ENCODE results near the gene RC3H1. TPM values are rescaled to one million over a fixed set of nuclear protein-coding genes. Genes with fewer than 3 reads are reported as not detected.

The RC3H1 gene
- total and polyA plus RNA-seq, 9 of the 15 experiments (the other 6 are each of a cell fraction or from before 2014, with no cell fraction given): 2.4 to 31.7 (median 12.4) TPM

DNA sequence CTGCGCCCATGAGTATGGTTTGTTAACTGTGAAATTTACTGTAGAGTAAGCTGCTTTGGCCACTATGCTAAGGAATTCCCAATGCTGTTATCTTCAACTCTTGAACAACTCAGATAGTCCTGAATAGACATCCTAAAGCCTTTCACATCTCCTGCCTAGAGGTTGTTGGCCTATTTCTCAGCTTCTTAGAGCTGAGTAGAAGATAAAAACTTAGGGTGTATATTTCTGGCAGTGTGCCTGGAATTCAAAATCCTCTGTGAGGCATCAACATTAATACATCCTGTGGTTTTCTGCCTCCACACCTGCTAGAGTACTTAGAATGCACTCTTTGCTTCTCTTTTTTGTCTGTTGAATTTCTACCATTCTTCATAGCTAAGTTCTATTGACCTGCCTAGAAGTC is 45.8 kb upstream of the RC3H1 start (continued):
- TF ChIP-seq, protein P1, sequence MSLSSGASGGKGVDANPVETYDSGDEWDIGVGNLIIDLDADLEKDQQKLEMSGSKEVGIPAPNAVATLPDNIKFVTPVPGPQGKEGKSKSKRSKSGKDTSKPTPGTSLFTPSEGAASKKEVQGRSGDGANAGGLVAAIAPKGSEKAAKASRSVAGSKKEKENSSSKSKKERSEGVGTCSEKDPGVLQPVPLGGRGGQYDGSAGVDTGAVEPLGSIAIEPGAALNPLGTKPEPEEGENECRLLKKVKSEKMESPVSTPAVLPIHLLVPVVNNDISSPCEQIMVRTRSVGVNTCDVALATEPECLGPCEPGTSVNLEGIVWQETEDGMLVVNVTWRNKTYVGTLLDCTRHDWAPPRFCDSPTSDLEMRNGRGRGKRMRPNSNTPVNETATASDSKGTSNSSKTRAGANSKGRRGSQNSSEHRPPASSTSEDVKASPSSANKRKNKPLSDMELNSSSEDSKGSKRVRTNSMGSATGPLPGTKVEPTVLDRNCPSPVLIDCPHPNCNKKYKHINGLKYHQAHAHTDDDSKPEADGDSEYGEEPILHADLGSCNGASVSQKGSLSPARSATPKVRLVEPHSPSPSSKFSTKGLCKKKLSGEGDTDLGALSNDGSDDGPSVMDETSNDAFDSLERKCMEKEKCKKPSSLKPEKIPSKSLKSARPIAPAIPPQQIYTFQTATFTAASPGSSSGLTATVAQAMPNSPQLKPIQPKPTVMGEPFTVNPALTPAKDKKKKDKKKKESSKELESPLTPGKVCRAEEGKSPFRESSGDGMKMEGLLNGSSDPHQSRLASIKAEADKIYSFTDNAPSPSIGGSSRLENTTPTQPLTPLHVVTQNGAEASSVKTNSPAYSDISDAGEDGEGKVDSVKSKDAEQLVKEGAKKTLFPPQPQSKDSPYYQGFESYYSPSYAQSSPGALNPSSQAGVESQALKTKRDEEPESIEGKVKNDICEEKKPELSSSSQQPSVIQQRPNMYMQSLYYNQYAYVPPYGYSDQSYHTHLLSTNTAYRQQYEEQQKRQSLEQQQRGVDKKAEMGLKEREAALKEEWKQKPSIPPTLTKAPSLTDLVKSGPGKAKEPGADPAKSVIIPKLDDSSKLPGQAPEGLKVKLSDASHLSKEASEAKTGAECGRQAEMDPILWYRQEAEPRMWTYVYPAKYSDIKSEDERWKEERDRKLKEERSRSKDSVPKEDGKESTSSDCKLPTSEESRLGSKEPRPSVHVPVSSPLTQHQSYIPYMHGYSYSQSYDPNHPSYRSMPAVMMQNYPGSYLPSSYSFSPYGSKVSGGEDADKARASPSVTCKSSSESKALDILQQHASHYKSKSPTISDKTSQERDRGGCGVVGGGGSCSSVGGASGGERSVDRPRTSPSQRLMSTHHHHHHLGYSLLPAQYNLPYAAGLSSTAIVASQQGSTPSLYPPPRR (CRISPR knock-in tag; IDR thresholded peaks at IDR 0.05; ENCODE audit: borderline replicate concordance): no peak
- TF ChIP-seq, protein P2, sequence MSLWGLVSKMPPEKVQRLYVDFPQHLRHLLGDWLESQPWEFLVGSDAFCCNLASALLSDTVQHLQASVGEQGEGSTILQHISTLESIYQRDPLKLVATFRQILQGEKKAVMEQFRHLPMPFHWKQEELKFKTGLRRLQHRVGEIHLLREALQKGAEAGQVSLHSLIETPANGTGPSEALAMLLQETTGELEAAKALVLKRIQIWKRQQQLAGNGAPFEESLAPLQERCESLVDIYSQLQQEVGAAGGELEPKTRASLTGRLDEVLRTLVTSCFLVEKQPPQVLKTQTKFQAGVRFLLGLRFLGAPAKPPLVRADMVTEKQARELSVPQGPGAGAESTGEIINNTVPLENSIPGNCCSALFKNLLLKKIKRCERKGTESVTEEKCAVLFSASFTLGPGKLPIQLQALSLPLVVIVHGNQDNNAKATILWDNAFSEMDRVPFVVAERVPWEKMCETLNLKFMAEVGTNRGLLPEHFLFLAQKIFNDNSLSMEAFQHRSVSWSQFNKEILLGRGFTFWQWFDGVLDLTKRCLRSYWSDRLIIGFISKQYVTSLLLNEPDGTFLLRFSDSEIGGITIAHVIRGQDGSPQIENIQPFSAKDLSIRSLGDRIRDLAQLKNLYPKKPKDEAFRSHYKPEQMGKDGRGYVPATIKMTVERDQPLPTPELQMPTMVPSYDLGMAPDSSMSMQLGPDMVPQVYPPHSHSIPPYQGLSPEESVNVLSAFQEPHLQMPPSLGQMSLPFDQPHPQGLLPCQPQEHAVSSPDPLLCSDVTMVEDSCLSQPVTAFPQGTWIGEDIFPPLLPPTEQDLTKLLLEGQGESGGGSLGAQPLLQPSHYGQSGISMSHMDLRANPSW (CRISPR knock-in tag; IDR thresholded peaks at IDR 0.05): no peak
- TF ChIP-seq CXXC5 (CRISPR knock-in tag; IDR thresholded peaks at IDR 0.05) (no peak), KDM4B (IDR thresholded peaks at IDR 0.05; ENCODE audit: borderline replicate concordance in 2 of 2, low read depth in 1 of 2) (no peak), SOX6 (IDR thresholded peaks at IDR 0.05) (no peak), NR2F6 (CRISPR knock-in tag; IDR thresholded peaks at IDR 0.05) (no peak)
- TF ChIP-seq, protein P3, sequence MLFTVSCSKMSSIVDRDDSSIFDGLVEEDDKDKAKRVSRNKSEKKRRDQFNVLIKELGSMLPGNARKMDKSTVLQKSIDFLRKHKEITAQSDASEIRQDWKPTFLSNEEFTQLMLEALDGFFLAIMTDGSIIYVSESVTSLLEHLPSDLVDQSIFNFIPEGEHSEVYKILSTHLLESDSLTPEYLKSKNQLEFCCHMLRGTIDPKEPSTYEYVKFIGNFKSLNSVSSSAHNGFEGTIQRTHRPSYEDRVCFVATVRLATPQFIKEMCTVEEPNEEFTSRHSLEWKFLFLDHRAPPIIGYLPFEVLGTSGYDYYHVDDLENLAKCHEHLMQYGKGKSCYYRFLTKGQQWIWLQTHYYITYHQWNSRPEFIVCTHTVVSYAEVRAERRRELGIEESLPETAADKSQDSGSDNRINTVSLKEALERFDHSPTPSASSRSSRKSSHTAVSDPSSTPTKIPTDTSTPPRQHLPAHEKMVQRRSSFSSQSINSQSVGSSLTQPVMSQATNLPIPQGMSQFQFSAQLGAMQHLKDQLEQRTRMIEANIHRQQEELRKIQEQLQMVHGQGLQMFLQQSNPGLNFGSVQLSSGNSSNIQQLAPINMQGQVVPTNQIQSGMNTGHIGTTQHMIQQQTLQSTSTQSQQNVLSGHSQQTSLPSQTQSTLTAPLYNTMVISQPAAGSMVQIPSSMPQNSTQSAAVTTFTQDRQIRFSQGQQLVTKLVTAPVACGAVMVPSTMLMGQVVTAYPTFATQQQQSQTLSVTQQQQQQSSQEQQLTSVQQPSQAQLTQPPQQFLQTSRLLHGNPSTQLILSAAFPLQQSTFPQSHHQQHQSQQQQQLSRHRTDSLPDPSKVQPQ (CRISPR knock-in tag; IDR thresholded peaks at IDR 0.05; ENCODE audit: borderline replicate concordance): no peak
- TF ChIP-seq, protein P4, sequence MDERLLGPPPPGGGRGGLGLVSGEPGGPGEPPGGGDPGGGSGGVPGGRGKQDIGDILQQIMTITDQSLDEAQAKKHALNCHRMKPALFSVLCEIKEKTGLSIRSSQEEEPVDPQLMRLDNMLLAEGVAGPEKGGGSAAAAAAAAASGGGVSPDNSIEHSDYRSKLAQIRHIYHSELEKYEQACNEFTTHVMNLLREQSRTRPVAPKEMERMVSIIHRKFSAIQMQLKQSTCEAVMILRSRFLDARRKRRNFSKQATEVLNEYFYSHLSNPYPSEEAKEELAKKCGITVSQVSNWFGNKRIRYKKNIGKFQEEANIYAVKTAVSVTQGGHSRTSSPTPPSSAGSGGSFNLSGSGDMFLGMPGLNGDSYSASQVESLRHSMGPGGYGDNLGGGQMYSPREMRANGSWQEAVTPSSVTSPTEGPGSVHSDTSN (CRISPR knock-in tag; IDR thresholded peaks at IDR 0.05; ENCODE audit: low read depth): no peak
- TF ChIP-seq, protein P4 (tag; conservative IDR thresholded peaks at IDR 0.05; ENCODE audit: low read depth): no peak

Measured in K562 (cell line).